ENCODE data around the gene CNTNAP5.

The CNTNAP5 gene

GRCh38 chr2:124838406-124838805 is 813.3 kb downstream of the CNTNAP5 start:
- Histone ChIP-seq H3K9ac (ENCODE audit: low read length) (no peak overlapping the region), H3K14ac (ENCODE audit: low read length) (no peak overlapping the region), H4K12ac (ENCODE audit: low read depth, low read length) (no peak overlapping the region), H3K79me2 (ENCODE audit: control insufficient read depth, insufficient read depth, low read length, poor library complexity) (no peaks in the 10 kb centered on the region), H3K4me3 (ENCODE audit: low read depth, low read length) (no peak overlapping the region), H3K79me1 (ENCODE audit: low read length) (no peaks in the 10 kb centered on the region), H3K36me3 (ENCODE audit: control insufficient read depth in 1 of 2, insufficient read depth in 2 of 2, low read length in 2 of 2) (no peaks in the 10 kb centered on the region), H2BK120ac (ENCODE audit: insufficient read depth, low read length, poor library complexity) (no peak overlapping the region), H3K4me2 (ENCODE audit: low read length) (no peak overlapping the region), H3K27ac (ENCODE audit: low read depth, low read length) (no peak overlapping the region), H3K18ac (ENCODE audit: low read length) (no peak overlapping the region), H3K27me3 (ENCODE audit: insufficient read depth, low read length) (no peaks in the 10 kb centered on the region), H3K4ac (ENCODE audit: low read depth, low read length) (no peak overlapping the region), H4K8ac (ENCODE audit: low read depth, low read length) (no peak overlapping the region), H4K91ac (ENCODE audit: low read depth, low read length) (no peak overlapping the region), H2AFZ (ENCODE audit: insufficient read depth, low read length, poor library complexity) (no peak overlapping the region), H2AK5ac (ENCODE audit: low read length) (no peak overlapping the region), H3K9me3 (ENCODE audit: insufficient read depth, low read depth, low read length) (no peaks in the 10 kb centered on the region), H2BK12ac (ENCODE audit: low read length) (no peak overlapping the region), H3K23ac (ENCODE audit: low read length) (no peak overlapping the region), H3K4me1 (ENCODE audit: control insufficient read depth in 1 of 2, insufficient read depth in 2 of 2, low read length in 2 of 2) (no peaks in the 10 kb centered on the region), H2BK5ac (ENCODE audit: low read depth, low read length, poor library complexity) (no peak overlapping the region)
- WGBS (ENCODE audit: extremely low coverage, insufficient coverage, insufficient read length) = no CpG with 5 or more reads among the region's 3 CpGs
- no peak for DNase-seq

GRCh38 chr2:124867247-124867646 is 842.2 kb downstream of the CNTNAP5 start:
- no peak overlapping the region for H2AK5ac ChIP-seq (ENCODE audit: low read length)
- no peak overlapping the region for H3K9ac ChIP-seq (ENCODE audit: low read length)
- H2AFZ ChIP-seq (ENCODE audit: insufficient read depth, low read length, poor library complexity) = no peak overlapping the region
- no peaks in the 10 kb centered on the region for H3K36me3 ChIP-seq (ENCODE audit: control insufficient read depth in 1 of 2, insufficient read depth in 2 of 2, low read length in 2 of 2)
- no peak overlapping the region for H3K27ac ChIP-seq (ENCODE audit: low read depth, low read length)
- H4K8ac ChIP-seq (ENCODE audit: low read depth, low read length) = no peak overlapping the region
- H3K79me1 ChIP-seq (ENCODE audit: low read length) = no peaks in the 10 kb centered on the region
- H3K27me3 ChIP-seq (ENCODE audit: insufficient read depth, low read length) = no peaks in the 10 kb centered on the region
- H3K4me2 ChIP-seq (ENCODE audit: low read length) = no peak overlapping the region
- H3K4me1 ChIP-seq (ENCODE audit: control insufficient read depth in 1 of 2, insufficient read depth in 2 of 2, low read length in 2 of 2) = no peaks in the 10 kb centered on the region
- H2BK5ac ChIP-seq (ENCODE audit: low read depth, low read length, poor library complexity) = no peak overlapping the region
- no peaks in the 10 kb centered on the region for H3K79me2 ChIP-seq (ENCODE audit: control insufficient read depth, insufficient read depth, low read length, poor library complexity)
- H4K91ac ChIP-seq (ENCODE audit: low read depth, low read length) = no peak overlapping the region
- H3K23ac ChIP-seq (ENCODE audit: low read length) = no peak overlapping the region
- H3K18ac ChIP-seq (ENCODE audit: low read length) = no peak overlapping the region
- no peak for DNase-seq
- H4K12ac ChIP-seq (ENCODE audit: low read depth, low read length) = no peak overlapping the region
- WGBS (ENCODE audit: extremely low coverage, insufficient coverage, insufficient read length) = no CpG with 5 or more reads among the region's 3 CpGs
- no peaks in the 10 kb centered on the region for H3K9me3 ChIP-seq (ENCODE audit: insufficient read depth, low read depth, low read length)
- no peak overlapping the region for H3K4ac ChIP-seq (ENCODE audit: low read depth, low read length)
- H2BK12ac ChIP-seq (ENCODE audit: low read length) = no peak overlapping the region
- H2BK120ac ChIP-seq (ENCODE audit: insufficient read depth, low read length, poor library complexity) = no peak overlapping the region
- H3K14ac ChIP-seq (ENCODE audit: low read length) = no peak overlapping the region
- H3K4me3 ChIP-seq (ENCODE audit: low read depth, low read length) = no peak overlapping the region

- Histone ChIP-seq H3K18ac (ENCODE audit: low read length) (no peak overlapping the region), H3K36me3 (ENCODE audit: control insufficient read depth in 1 of 2, insufficient read depth in 2 of 2, low read length in 2 of 2) (no peaks in the 10 kb centered on the region), H2AFZ (ENCODE audit: insufficient read depth, low read length, poor library complexity) (no peak overlapping the region), H2BK5ac (ENCODE audit: low read depth, low read length, poor library complexity) (no peak overlapping the region), H3K4me2 (ENCODE audit: low read length) (no peak overlapping the region), H3K9ac (ENCODE audit: low read length) (no peak overlapping the region), H3K4me1 (ENCODE audit: control insufficient read depth in 1 of 2, insufficient read depth in 2 of 2, low read length in 2 of 2) (no peaks in the 10 kb centered on the region), H4K8ac (ENCODE audit: low read depth, low read length) (no peak overlapping the region), H3K79me1 (ENCODE audit: low read length) (no peaks in the 10 kb centered on the region), H3K27ac (ENCODE audit: low read depth, low read length) (no peak overlapping the region), H3K14ac (ENCODE audit: low read length) (no peak overlapping the region), H3K79me2 (ENCODE audit: control insufficient read depth, insufficient read depth, low read length, poor library complexity) (no peaks in the 10 kb centered on the region), H2BK120ac (ENCODE audit: insufficient read depth, low read length, poor library complexity) (no peak overlapping the region), H4K91ac (ENCODE audit: low read depth, low read length) (no peak overlapping the region), H2BK12ac (ENCODE audit: low read length) (no peak overlapping the region), H3K9me3 (ENCODE audit: insufficient read depth, low read depth, low read length) (no peaks in the 10 kb centered on the region), H2AK5ac (ENCODE audit: low read length) (no peak overlapping the region), H3K23ac (ENCODE audit: low read length) (no peak overlapping the region), H3K4me3 (ENCODE audit: low read depth, low read length) (no peak overlapping the region), H3K4ac (ENCODE audit: low read depth, low read length) (no peak overlapping the region), H3K27me3 (ENCODE audit: insufficient read depth, low read length) (no peaks in the 10 kb centered on the region), H4K12ac (ENCODE audit: low read depth, low read length) (no peak overlapping the region)
- WGBS (ENCODE audit: extremely low coverage, insufficient coverage, insufficient read length) = no CpG with 5 or more reads among the region's 1 CpG
- DNase-seq = no peak
Observed at GRCh38 chr2:124874219-124874618, 849.1 kb downstream of the CNTNAP5 start.

GRCh38 chr2:124874676-124875075 is 849.6 kb downstream of the CNTNAP5 start:
- H3K4me2 ChIP-seq (ENCODE audit: low read length) = no peak overlapping the region
- no peak overlapping the region for H4K8ac ChIP-seq (ENCODE audit: low read depth, low read length)
- no peaks in the 10 kb centered on the region for H3K36me3 ChIP-seq (ENCODE audit: control insufficient read depth in 1 of 2, insufficient read depth in 2 of 2, low read length in 2 of 2)
- no peak overlapping the region for H3K14ac ChIP-seq (ENCODE audit: low read length)
- H3K79me2 ChIP-seq (ENCODE audit: control insufficient read depth, insufficient read depth, low read length, poor library complexity) = no peaks in the 10 kb centered on the region
- H3K4me1 ChIP-seq (ENCODE audit: control insufficient read depth in 1 of 2, insufficient read depth in 2 of 2, low read length in 2 of 2) = no peaks in the 10 kb centered on the region
- no peak overlapping the region for H2AK5ac ChIP-seq (ENCODE audit: low read length)
- DNase-seq = no peak
- no peak overlapping the region for H3K27ac ChIP-seq (ENCODE audit: low read depth, low read length)
- H3K79me1 ChIP-seq (ENCODE audit: low read length) = no peaks in the 10 kb centered on the region
- no peak overlapping the region for H2AFZ ChIP-seq (ENCODE audit: insufficient read depth, low read length, poor library complexity)
- H3K27me3 ChIP-seq (ENCODE audit: insufficient read depth, low read length) = no peaks in the 10 kb centered on the region
- no peak overlapping the region for H2BK12ac ChIP-seq (ENCODE audit: low read length)
- no peak overlapping the region for H3K18ac ChIP-seq (ENCODE audit: low read length)
- H2BK5ac ChIP-seq (ENCODE audit: low read depth, low read length, poor library complexity) = no peak overlapping the region
- H4K12ac ChIP-seq (ENCODE audit: low read depth, low read length) = no peak overlapping the region
- no peak overlapping the region for H4K91ac ChIP-seq (ENCODE audit: low read depth, low read length)
- H3K9ac ChIP-seq (ENCODE audit: low read length) = no peak overlapping the region
- H3K4me3 ChIP-seq (ENCODE audit: low read depth, low read length) = no peak overlapping the region
- H3K4ac ChIP-seq (ENCODE audit: low read depth, low read length) = no peak overlapping the region
- H2BK120ac ChIP-seq (ENCODE audit: insufficient read depth, low read length, poor library complexity) = no peak overlapping the region
- H3K23ac ChIP-seq (ENCODE audit: low read length) = no peak overlapping the region
- WGBS (ENCODE audit: extremely low coverage, insufficient coverage, insufficient read length) = no CpG with 5 or more reads among the region's 1 CpG
- H3K9me3 ChIP-seq (ENCODE audit: insufficient read depth, low read depth, low read length) = no peaks in the 10 kb centered on the region
